K562 (cell line): ENCODE data around the gene SLC25A40. TPM values are rescaled to one million over a fixed set of nuclear protein-coding genes. Genes with fewer than 3 reads are reported as not detected.
"Not testable (repeated sequence)": the region's sequence is repeated elsewhere in the genome, so short reads cannot be mapped to it uniquely, and the experiment has no call there.

Experiments used
- ATAC-seq: fragments of 200-7000 bp; cut with Tn5 transposase; 3 replicates; pipeline ENCODE4 v1.9.1; 2020; ENCODE audit warnings: moderate library complexity
- BruUV-seq: library from RNA; stranded (reverse); fragments of 400-500 nt; replicated peaks from 2 replicates; lab custom pipeline; 2021; lab: Mats Ljungman, UMichigan
- CTCF ChIA-PET: fragments of 300-600 bp; formaldehyde crosslinking; extraction: SDS; loops from one replicate; lab custom pipeline; 2021; ENCODE audit warnings: low intra/inter-chr PET ratio; lab: Yijun Ruan, JAX
- POLR2A ChIA-PET: fragments of 300-600, 350-650 bp; sonication (Branson Sonifier 250); formaldehyde crosslinking; extraction: SDS; loops from one replicate; lab custom pipeline; 2021; ENCODE audit warnings: antibody characterized with exemption, inconsistent platforms; lab: Yijun Ruan, JAX
- DNase-seq, 4 experiments: peaks; one replicate each; pipeline versions ENCODE4 v3.0.0 to v3.0.0-alpha.2; 2011 to 2018; ENCODE audit warnings: low spot score in 3 of 4, mixed read lengths in 3 of 4; ENCODE audit errors: extremely low read depth in 1 of 4
- FAIRE-seq: peaks from 2 replicates; lab custom pipeline; 2011; peaks lifted over from hg19 to GRCh38; lab: Jason Lieb, UNC
- H2AFZ ChIP-seq: 2 replicates; pipeline ENCODE4 v1.6.0; 2011; ENCODE audit warnings: low read depth, low read length, control low read depth, inconsistent platforms
- H3K27ac ChIP-seq: fragments of 200-600 bp; 3 replicates; pipeline ENCODE4 v1.8.0; 2011; ENCODE audit warnings: low read depth, mild to moderate bottlenecking, control low read depth, inconsistent platforms, low read length, moderate library complexity, mixed read lengths; ENCODE audit errors: extremely low read depth
- H3K27me3 ChIP-seq, 2 experiments: fragments of 300-600 bp in 1 of 2; 2 replicates in 1 of 2; 3 replicates in 1 of 2; pipeline versions ENCODE4 v1.6.0 to v1.8.0; 2011; ENCODE audit warnings: inconsistent platforms in 2 of 2, low read length in 2 of 2, mild to moderate bottlenecking in 1 of 2, mixed read lengths in 1 of 2, moderate library complexity in 1 of 2; ENCODE audit not compliant: control insufficient read depth in 2 of 2, insufficient read depth in 2 of 2
- H3K36me3 ChIP-seq: fragments of 300-600 bp; 3 replicates; pipeline ENCODE4 v1.8.0; 2011; ENCODE audit warnings: mild to moderate bottlenecking, low read length, inconsistent platforms; ENCODE audit not compliant: control insufficient read depth, insufficient read depth
- H3K4me1 ChIP-seq, 2 experiments: fragments of 200-600 bp in 1 of 2; replicated peaks in 1 of 2; 2 replicates in 1 of 2; 3 replicates in 1 of 2; pipeline versions ENCODE4 v1.5.1 to v1.8.0; 2011; ENCODE audit warnings: inconsistent platforms in 2 of 2, low read length in 2 of 2, mild to moderate bottlenecking in 1 of 2, mixed read lengths in 1 of 2, moderate library complexity in 1 of 2; ENCODE audit not compliant: control insufficient read depth in 2 of 2, insufficient read depth in 2 of 2
- H3K4me2 ChIP-seq: 2 replicates; pipeline ENCODE4 v1.6.1; 2011; ENCODE audit warnings: low read length, control low read depth, inconsistent platforms, mixed read lengths; ENCODE audit not compliant: insufficient read depth
- H3K4me3 ChIP-seq: fragments of 200-600 bp; sonication (generic), shearing (Covaris generic); 2 replicates; pipeline ENCODE4 v1.5.1; 2016; ENCODE audit warnings: control low read depth, inconsistent platforms
- H3K79me2 ChIP-seq: fragments of 200-600 bp; 3 replicates; pipeline ENCODE4 v1.8.0; 2011; ENCODE audit warnings: low read length, inconsistent platforms; ENCODE audit not compliant: control insufficient read depth, insufficient read depth
- H3K9ac ChIP-seq, 2 experiments: 2 replicates each; pipeline versions ENCODE4 v1.6.0 to v1.6.1; 2011; ENCODE audit warnings: low read depth in 2 of 2, low read length in 2 of 2, control low read depth in 1 of 2, inconsistent platforms in 1 of 2, mild to moderate bottlenecking in 1 of 2, mixed read lengths in 1 of 2; ENCODE audit not compliant: insufficient read depth in 1 of 2
- H3K9me1 ChIP-seq: one replicate; pipeline ENCODE4 v1.6.0; 2011; ENCODE audit warnings: inconsistent platforms, mild to moderate bottlenecking, low read length, moderate library complexity; ENCODE audit not compliant: control insufficient read depth, insufficient read depth
- H3K9me3 ChIP-seq: replicated peaks from 2 replicates; pipeline ENCODE4 v1.5.1; 2011; ENCODE audit warnings: low read depth, low read length, inconsistent platforms; ENCODE audit not compliant: control insufficient read depth, insufficient read depth
- H4K20me1 ChIP-seq: replicated peaks from 2 replicates; pipeline ENCODE4 v1.6.1; 2011; ENCODE audit warnings: low read length, inconsistent platforms, mixed read lengths; ENCODE audit not compliant: control insufficient read depth, insufficient read depth
- ATF3 ChIP-seq, 2 experiments: fragments of 450-650 bp in 1 of 2; sonication (generic) in 1 of 2; formaldehyde crosslinking in 1 of 2; IDR thresholded peaks in 1 of 2; conservative IDR thresholded peaks in 1 of 2; 2 replicates each; pipeline versions ENCODE4 v1.6.1 to v1.8.1; 2016 to 2023; ENCODE audit warnings: mild to moderate bottlenecking in 2 of 2, moderate library complexity in 2 of 2, inconsistent platforms in 1 of 2, missing genetic modification reagents in 1 of 2
- ATF4 ChIP-seq: fragments of 450-650 bp; formaldehyde crosslinking; IDR thresholded peaks from 2 replicates; pipeline ENCODE4 v1.4.0; 2022; ENCODE audit warnings: mild to moderate bottlenecking, moderate library complexity
- ATF7 ChIP-seq: fragments of 450-650 bp; IDR thresholded peaks from 2 replicates; pipeline ENCODE4 v1.7.1; 2014; ENCODE audit warnings: mild to moderate bottlenecking, moderate library complexity
- CBX1 ChIP-seq: sonication (generic); IDR thresholded peaks from 2 replicates; pipeline ENCODE4 v1.6.1; 2016; ENCODE audit warnings: antibody characterized with exemption, low read depth, mild to moderate bottlenecking
- CBX3 ChIP-seq, 2 experiments: IDR thresholded peaks; 1 replicate in 1 of 2; 2 replicates in 1 of 2; pipeline ENCODE4 v1.6.1; 2012; ENCODE audit warnings: inconsistent platforms in 2 of 2, low read length in 2 of 2, borderline replicate concordance in 1 of 2, control low read depth in 1 of 2
- CBX5 ChIP-seq: IDR thresholded peaks from 2 replicates; pipeline ENCODE4 v1.6.1; 2014; ENCODE audit warnings: low read depth, borderline replicate concordance
- CEBPB ChIP-seq: fragments of 450-650 bp; IDR thresholded peaks from 2 replicates; pipeline ENCODE4 v1.6.1; 2016; ENCODE audit warnings: missing genetic modification characterization, missing compliant biosample characterization
- CEBPG ChIP-seq, 3 experiments: fragments of 200-800 bp in 1 of 3; sonication (Bioruptor generic) in 1 of 3; sonication (generic) in 1 of 3; formaldehyde crosslinking in 1 of 3; IDR thresholded peaks in 2 of 3; conservative IDR thresholded peaks in 1 of 3; 2 replicates each; pipeline versions ENCODE4 v1.6.1 to v1.8.0; 2016 to 2022; ENCODE audit warnings: missing compliant biosample characterization in 2 of 3, missing genetic modification characterization in 2 of 3, mild to moderate bottlenecking in 1 of 3, missing genetic modification reagents in 1 of 3
- CTBP1 ChIP-seq: fragments of 450-650 bp; IDR thresholded peaks from 2 replicates; pipeline ENCODE4 v1.6.1; 2016; ENCODE audit warnings: borderline replicate concordance
- ETV1 ChIP-seq: fragments of 450-650 bp; conservative IDR thresholded peaks from 2 replicates; pipeline ENCODE4 v1.6.1; 2016; ENCODE audit warnings: missing genetic modification characterization, control low read depth, low read depth, missing compliant biosample characterization
- GABPA ChIP-seq: fragments of 200-800 bp; sonication (Bioruptor generic); conservative IDR thresholded peaks from 2 replicates; pipeline ENCODE4 v1.6.1; 2016; ENCODE audit warnings: low read depth, missing genetic modification characterization, missing compliant biosample characterization
- TRIM24 ChIP-seq, 2 experiments: fragments of 450-650 bp; IDR thresholded peaks; 2 replicates each; pipeline ENCODE4 v1.6.1; 2016
- TRIM28 ChIP-seq: fragments of 450-650 bp; IDR thresholded peaks from 2 replicates; pipeline ENCODE4 v1.6.1; 2017
- ZFP36 ChIP-seq: fragments of 150-350 bp; IDR thresholded peaks from 2 replicates; pipeline ENCODE4 v1.6.1; 2018; ENCODE audit warnings: low read length, low read depth; ENCODE audit not compliant: partially characterized antibody
- ZNF280A ChIP-seq: fragments of 450-650 bp; IDR thresholded peaks from 2 replicates; pipeline ENCODE4 v1.6.1; 2018; ENCODE audit warnings: mild to moderate bottlenecking, low read depth; ENCODE audit not compliant: partially characterized antibody
- WGBS: fragments of 100-300 bp; shearing (Covaris generic); methylation state at CpG from one replicate; pipeline ENCODE4 v1.1.6; 2016; ENCODE audit warnings: low coverage, mixed read lengths; ENCODE audit not compliant: insufficient coverage; ENCODE audit errors: missing lambda C conversion rate; 5-methylcytosine and 5-hydroxymethylcytosine counted together
- in situ Hi-C: fragments of 300-500 bp; cut with MboI; formaldehyde crosslinking; loops from 4 replicates; pipeline ENCODE4 v1.15.0; 2018; ENCODE audit warnings: inconsistent platforms, mixed read lengths
- intact Hi-C: fragments of 100-400 bp; cut with micrococcal nuclease; formaldehyde crosslinking; loops from 2 replicates; pipeline ENCODE4 v1.14.2; 2022
- polyA plus RNA-seq, 8 experiments: library from polyadenylated mRNA; depleted of rRNA in 4 of 8; stranded (reverse) in 5 of 8; unstranded in 3 of 8; fragments of >200 nt; fragmentation: Nextera tagmentation in 2 of 8; fragmentation: Illumina TruSeq in 1 of 8; extraction: Ambion mirVana in 2 of 8; extraction: Trizol in 1 of 8; gene quantifications; 2 replicates each; pipeline versions ENCODE4 v1.2.1 to v1.2.3, GENCODE V29; 2011 to 2014; ENCODE audit warnings: inconsistent platforms in 1 of 8, missing spikeins in 1 of 8
- total RNA-seq, 7 experiments: library from RNA; depleted of rRNA in 6 of 7; stranded (reverse); fragments of >200 nt in 6 of 7; fragmentation: Illumina TruSeq in 2 of 7; extraction: Trizol in 2 of 7; gene quantifications; 2 replicates each; pipeline versions ENCODE4 v1.2.1 to v1.2.3, GENCODE V29; 2011 to 2021; ENCODE audit warnings: low replicate concordance in 1 of 7

The SLC25A40 gene
- total and polyA plus RNA-seq, 9 of the 15 experiments (the other 6 are each of a cell fraction or from before 2014, with no cell fraction given), result 6.7 to 44.0 (median 26.5) TPM

GRCh38 chr7:87825369-87825768 lies 50.8 kb downstream of the SLC25A40 start:
- peak in 1 of 4 experiments; percentile 20 for DNase-seq
- H3K79me2 ChIP-seq; intact Hi-C loops; H2AFZ ChIP-seq; H3K4me1 ChIP-seq; CTCF ChIA-PET; H3K9me3 ChIP-seq; H3K36me3 ChIP-seq; TF ChIP-seq ATF3 (CRISPR knock-in tag; conservative IDR thresholded peaks at IDR 0.05): not testable (repeated sequence)
- TF ChIP-seq TRIM28 (peak; percentile 90), ETV1 (tag) (peak; percentile 68), ATF4 (peak; percentile 49; the same call in 1 of the 2 replicates), CEBPG (CRISPR knock-in tag; IDR thresholded peaks at IDR 0.05) (peak; percentile 87), CEBPG (tag; conservative IDR thresholded peaks at IDR 0.05 in 1 of 2, IDR thresholded peaks at IDR 0.05 in 1 of 2) (peak; percentile 78 to 93), ZNF280A (peak; percentile 71), TRIM24 (IDR thresholded peaks at IDR 0.05) (peak; percentile 53 to 74; a peak in 2 of 4 replicates), ZFP36 (peak; percentile 27), CTBP1 (0 out of 2 replicates have a peak, but pooled peaks have one; percentile 25), CBX3 (IDR thresholded peaks at IDR 0.05; ENCODE audit: borderline replicate concordance in 1 of 2, low read length in 2 of 2) (0 out of 3 replicates have a peak, but pooled peaks of 1 of the 2 experiments have one; percentile 53), ATF7 (peak; percentile 39; the same call in 1 of the 2 replicates), CEBPB (tag) (peak; percentile 53; the same call in 1 of the 2 replicates), ATF3 (IDR thresholded peaks at IDR 0.05) (peak; percentile 85), GABPA (tag) (peak; percentile 38; the same call in 1 of the 2 replicates), CBX1 (peak; percentile 80; the same call in 1 of the 2 replicates), CBX5 (peak; percentile 67)
- TF ChIP-seq, all 486 proteins: peak for 15; not testable (repeated sequence) for 471
- FAIRE-seq, H4K20me1 ChIP-seq, in situ Hi-C loops, H3K9me1 ChIP-seq, BruUV-seq, H3K4me2 ChIP-seq, H3K4me3 ChIP-seq, H3K9ac ChIP-seq, H3K27me3 ChIP-seq, H3K27ac ChIP-seq, POLR2A ChIA-PET: not testable (repeated sequence)
- ATAC-seq, result peak; percentile 87
- WGBS, result 38% methylated on average over 2 of the region's 2 CpGs
